WTC11 (cell line): ENCODE data around the gene CHST1. TPM values are rescaled to one million over a fixed set of nuclear protein-coding genes. Genes with fewer than 3 reads are reported as not detected.

Experiments
- ATAC-seq: fragments of 200-7000 bp; cut with Tn5 transposase; 2 replicates; pipeline ENCODE4 v1.10.0; 2021; ENCODE audit warnings: mild to moderate bottlenecking, moderate library complexity
- CTCF ChIA-PET: fragments of 300-600 bp; sonication (Branson Sonifier 250); formaldehyde crosslinking; loops from one replicate; lab custom pipeline; 2021; ENCODE audit warnings: antibody characterized with exemption; lab: Charles Lee
- POLR2A ChIA-PET: fragments of 350-600 bp; sonication (Branson Sonifier 250); formaldehyde crosslinking; loops from one replicate; lab custom pipeline; 2021; ENCODE audit warnings: antibody characterized with exemption; lab: Charles Lee
- DNase-seq: peaks from one replicate; pipeline ENCODE4 v3.0.0; 2021; ENCODE audit warnings: low spot score
- H3K27ac Mint-ChIP-seq: 2 replicates; pipeline ENCODE4 v1.8.0; 2021; ENCODE audit warnings: mixed read lengths
- H3K27me3 Mint-ChIP-seq: 2 replicates; pipeline ENCODE4 v1.8.0; 2021; ENCODE audit warnings: low read depth, mild to moderate bottlenecking, moderate library complexity, mixed read lengths
- H3K36me3 Mint-ChIP-seq: 2 replicates; pipeline ENCODE4 v1.8.0; 2021; ENCODE audit warnings: mixed read lengths
- H3K4me1 Mint-ChIP-seq: 2 replicates; pipeline ENCODE4 v1.8.0; 2022; ENCODE audit warnings: mixed read lengths
- H3K4me3 Mint-ChIP-seq: 2 replicates; pipeline ENCODE4 v1.8.0; 2021; ENCODE audit warnings: mild to moderate bottlenecking, moderate library complexity, mixed read lengths
- H3K9me3 Mint-ChIP-seq: 2 replicates; pipeline ENCODE4 v1.8.0; 2021; ENCODE audit warnings: mixed read lengths
- ATF1 ChIP-seq: sonication (generic); formaldehyde crosslinking; IDR thresholded peaks from 2 replicates; pipeline ENCODE4 v1.8.1; 2023; ENCODE audit warnings: mild to moderate bottlenecking, moderate library complexity, missing genetic modification reagents
- ESRRA ChIP-seq: sonication (generic); formaldehyde crosslinking; IDR thresholded peaks from 2 replicates; pipeline ENCODE4 v1.8.1; 2022; ENCODE audit warnings: mild to moderate bottlenecking, missing genetic modification reagents, borderline replicate concordance
- FOXK1 ChIP-seq: sonication (generic); formaldehyde crosslinking; IDR thresholded peaks from 2 replicates; pipeline ENCODE4 v1.8.0; 2022; ENCODE audit warnings: mild to moderate bottlenecking, moderate library complexity, missing genetic modification reagents
- FOXP1 ChIP-seq: sonication (generic); formaldehyde crosslinking; IDR thresholded peaks from 2 replicates; pipeline ENCODE4 v1.8.0; 2022; ENCODE audit warnings: missing genetic modification reagents, mild to moderate bottlenecking, moderate library complexity, borderline replicate concordance
- GRHL2 ChIP-seq: fragments of 250-450 bp; sonication (Bioruptor Pico); IDR thresholded peaks from 2 replicates; pipeline ENCODE4 v1.8.0; 2022; ENCODE audit warnings: mild to moderate bottlenecking, moderate library complexity; ENCODE audit not compliant: insufficient replicate concordance, severe bottlenecking
- MXD4 ChIP-seq: fragments of 250-450 bp; sonication (Bioruptor Pico); IDR thresholded peaks from 2 replicates; pipeline ENCODE4 v1.8.0; 2021; ENCODE audit warnings: mild to moderate bottlenecking, moderate library complexity, borderline replicate concordance
- NFYB ChIP-seq: sonication (generic); formaldehyde crosslinking; conservative IDR thresholded peaks from 2 replicates; pipeline ENCODE4 v1.8.0; 2022; ENCODE audit warnings: low read depth, missing genetic modification reagents
- NR1H2 ChIP-seq: sonication (generic); formaldehyde crosslinking; IDR thresholded peaks from 2 replicates; pipeline ENCODE4 v1.9.0; 2021; ENCODE audit warnings: mild to moderate bottlenecking, moderate library complexity, missing genetic modification reagents
- NR3C1 ChIP-seq: sonication (generic); formaldehyde crosslinking; conservative IDR thresholded peaks from 2 replicates; pipeline ENCODE4 v1.8.1; 2023; ENCODE audit warnings: low read depth, mild to moderate bottlenecking, missing genetic modification reagents
- PRRX2 ChIP-seq: fragments of 250-450 bp; sonication (Bioruptor Pico); IDR thresholded peaks from 2 replicates; pipeline ENCODE4 v1.8.0; 2021; ENCODE audit warnings: mild to moderate bottlenecking
- TCF7 ChIP-seq: sonication (generic); formaldehyde crosslinking; IDR thresholded peaks from 2 replicates; pipeline ENCODE4 v1.8.0; 2022; ENCODE audit warnings: mild to moderate bottlenecking, low read depth, missing genetic modification reagents, moderate library complexity
- TEAD1 ChIP-seq: sonication (generic); formaldehyde crosslinking; IDR thresholded peaks from 2 replicates; pipeline ENCODE4 v1.8.0; 2022; ENCODE audit warnings: mild to moderate bottlenecking, missing genetic modification reagents
- ZNF121 ChIP-seq: sonication (generic); formaldehyde crosslinking; IDR thresholded peaks from 2 replicates; pipeline ENCODE4 v1.8.0; 2023; ENCODE audit warnings: missing genetic modification reagents
- ZNF416 ChIP-seq: fragments of 250-450 bp; sonication (Bioruptor Pico); IDR thresholded peaks from 2 replicates; pipeline ENCODE4 v1.9.0; 2021; ENCODE audit warnings: mild to moderate bottlenecking, inconsistent platforms
- total RNA-seq: library from RNA; stranded (reverse); gene quantifications from 3 replicates; pipeline ENCODE4 v1.2.3, GENCODE V29; 2021
- TF ChIP-seq, protein P1 (sequence below): sonication (generic); formaldehyde crosslinking; IDR thresholded peaks from 2 replicates; pipeline ENCODE4 v1.8.1; 2022; ENCODE audit warnings: low read depth, missing genetic modification reagents, borderline replicate concordance
- TF ChIP-seq, protein P2 (sequence below): sonication (generic); formaldehyde crosslinking; IDR thresholded peaks from 2 replicates; pipeline ENCODE4 v1.8.1; 2022; ENCODE audit warnings: low read depth, mild to moderate bottlenecking, moderate library complexity, missing genetic modification reagents, borderline replicate concordance
- TF ChIP-seq, protein P3 (sequence below): sonication (generic); formaldehyde crosslinking; IDR thresholded peaks from 2 replicates; pipeline ENCODE4 v1.8.0; 2023; ENCODE audit warnings: missing genetic modification reagents, mild to moderate bottlenecking, borderline replicate concordance
- TF ChIP-seq, protein P4 (sequence below): sonication (generic); formaldehyde crosslinking; IDR thresholded peaks from 2 replicates; pipeline ENCODE4 v1.8.1; 2023; ENCODE audit warnings: mild to moderate bottlenecking, moderate library complexity, missing genetic modification reagents
- TF ChIP-seq, protein P5 (sequence below): sonication (generic); formaldehyde crosslinking; IDR thresholded peaks from 2 replicates; pipeline ENCODE4 v1.8.1; 2023; ENCODE audit warnings: mild to moderate bottlenecking, missing genetic modification reagents, moderate library complexity

CHST1 gene
- total RNA-seq, 1 experiment from 2014 or later: 2.4 TPM

GRCh38 chr11:45651841-45652749 lies 13.3 kb downstream of the CHST1 start:
- no peaks in the 10 kb centered on the region; the same call in 1 of the 2 replicates for H3K27me3 Mint-ChIP-seq
- DNase-seq (no peak), ATAC-seq (no peak)
- no peak overlapping the region for H3K4me3 Mint-ChIP-seq
- ChIA-PET POLR2A (no interaction called here), CTCF (interaction anchor here (0.7 to 1.3 kb wide), 4 partner anchors 68 to 281 kb away, joined by 3 to 7 read pairs (median 4); no protein-coding TSS in a partner anchor)
- no peaks in the 10 kb centered on the region for H3K36me3 Mint-ChIP-seq
- no peak overlapping the region for H3K27ac Mint-ChIP-seq
- H3K9me3 Mint-ChIP-seq: no peaks in the 10 kb centered on the region
- TF ChIP-seq TCF7 (CRISPR knock-in tag): no peak
- no peak for TF ChIP-seq PRRX2 (CRISPR knock-in tag)
- TF ChIP-seq, protein P1, sequence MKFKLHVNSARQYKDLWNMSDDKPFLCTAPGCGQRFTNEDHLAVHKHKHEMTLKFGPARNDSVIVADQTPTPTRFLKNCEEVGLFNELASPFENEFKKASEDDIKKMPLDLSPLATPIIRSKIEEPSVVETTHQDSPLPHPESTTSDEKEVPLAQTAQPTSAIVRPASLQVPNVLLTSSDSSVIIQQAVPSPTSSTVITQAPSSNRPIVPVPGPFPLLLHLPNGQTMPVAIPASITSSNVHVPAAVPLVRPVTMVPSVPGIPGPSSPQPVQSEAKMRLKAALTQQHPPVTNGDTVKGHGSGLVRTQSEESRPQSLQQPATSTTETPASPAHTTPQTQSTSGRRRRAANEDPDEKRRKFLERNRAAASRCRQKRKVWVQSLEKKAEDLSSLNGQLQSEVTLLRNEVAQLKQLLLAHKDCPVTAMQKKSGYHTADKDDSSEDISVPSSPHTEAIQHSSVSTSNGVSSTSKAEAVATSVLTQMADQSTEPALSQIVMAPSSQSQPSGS (CRISPR knock-in tag): no peak
- no peak for TF ChIP-seq MXD4 (CRISPR knock-in tag)
- TF ChIP-seq ZNF416 (CRISPR knock-in tag): no peak
- no peak for TF ChIP-seq ESRRA
- no peak for TF ChIP-seq NR1H2 (CRISPR knock-in tag)
- TF ChIP-seq, protein P2, sequence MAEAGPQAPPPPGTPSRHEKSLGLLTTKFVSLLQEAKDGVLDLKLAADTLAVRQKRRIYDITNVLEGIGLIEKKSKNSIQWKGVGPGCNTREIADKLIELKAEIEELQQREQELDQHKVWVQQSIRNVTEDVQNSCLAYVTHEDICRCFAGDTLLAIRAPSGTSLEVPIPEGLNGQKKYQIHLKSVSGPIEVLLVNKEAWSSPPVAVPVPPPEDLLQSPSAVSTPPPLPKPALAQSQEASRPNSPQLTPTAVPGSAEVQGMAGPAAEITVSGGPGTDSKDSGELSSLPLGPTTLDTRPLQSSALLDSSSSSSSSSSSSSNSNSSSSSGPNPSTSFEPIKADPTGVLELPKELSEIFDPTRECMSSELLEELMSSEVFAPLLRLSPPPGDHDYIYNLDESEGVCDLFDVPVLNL (CRISPR knock-in tag): no peak
- no peak for TF ChIP-seq NR3C1 (CRISPR knock-in tag)
- no peak for TF ChIP-seq FOXK1
- no peak for TF ChIP-seq TEAD1 (CRISPR knock-in tag)
- no peak for TF ChIP-seq ZNF121 (CRISPR knock-in tag)
- no peak for TF ChIP-seq ATF1 (CRISPR knock-in tag)
- TF ChIP-seq, protein P3, sequence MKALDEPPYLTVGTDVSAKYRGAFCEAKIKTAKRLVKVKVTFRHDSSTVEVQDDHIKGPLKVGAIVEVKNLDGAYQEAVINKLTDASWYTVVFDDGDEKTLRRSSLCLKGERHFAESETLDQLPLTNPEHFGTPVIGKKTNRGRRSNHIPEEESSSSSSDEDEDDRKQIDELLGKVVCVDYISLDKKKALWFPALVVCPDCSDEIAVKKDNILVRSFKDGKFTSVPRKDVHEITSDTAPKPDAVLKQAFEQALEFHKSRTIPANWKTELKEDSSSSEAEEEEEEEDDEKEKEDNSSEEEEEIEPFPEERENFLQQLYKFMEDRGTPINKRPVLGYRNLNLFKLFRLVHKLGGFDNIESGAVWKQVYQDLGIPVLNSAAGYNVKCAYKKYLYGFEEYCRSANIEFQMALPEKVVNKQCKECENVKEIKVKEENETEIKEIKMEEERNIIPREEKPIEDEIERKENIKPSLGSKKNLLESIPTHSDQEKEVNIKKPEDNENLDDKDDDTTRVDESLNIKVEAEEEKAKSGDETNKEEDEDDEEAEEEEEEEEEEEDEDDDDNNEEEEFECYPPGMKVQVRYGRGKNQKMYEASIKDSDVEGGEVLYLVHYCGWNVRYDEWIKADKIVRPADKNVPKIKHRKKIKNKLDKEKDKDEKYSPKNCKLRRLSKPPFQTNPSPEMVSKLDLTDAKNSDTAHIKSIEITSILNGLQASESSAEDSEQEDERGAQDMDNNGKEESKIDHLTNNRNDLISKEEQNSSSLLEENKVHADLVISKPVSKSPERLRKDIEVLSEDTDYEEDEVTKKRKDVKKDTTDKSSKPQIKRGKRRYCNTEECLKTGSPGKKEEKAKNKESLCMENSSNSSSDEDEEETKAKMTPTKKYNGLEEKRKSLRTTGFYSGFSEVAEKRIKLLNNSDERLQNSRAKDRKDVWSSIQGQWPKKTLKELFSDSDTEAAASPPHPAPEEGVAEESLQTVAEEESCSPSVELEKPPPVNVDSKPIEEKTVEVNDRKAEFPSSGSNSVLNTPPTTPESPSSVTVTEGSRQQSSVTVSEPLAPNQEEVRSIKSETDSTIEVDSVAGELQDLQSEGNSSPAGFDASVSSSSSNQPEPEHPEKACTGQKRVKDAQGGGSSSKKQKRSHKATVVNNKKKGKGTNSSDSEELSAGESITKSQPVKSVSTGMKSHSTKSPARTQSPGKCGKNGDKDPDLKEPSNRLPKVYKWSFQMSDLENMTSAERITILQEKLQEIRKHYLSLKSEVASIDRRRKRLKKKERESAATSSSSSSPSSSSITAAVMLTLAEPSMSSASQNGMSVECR (CRISPR knock-in tag): no peak
- TF ChIP-seq NFYB (CRISPR knock-in tag): no peak
- TF ChIP-seq, protein P4, sequence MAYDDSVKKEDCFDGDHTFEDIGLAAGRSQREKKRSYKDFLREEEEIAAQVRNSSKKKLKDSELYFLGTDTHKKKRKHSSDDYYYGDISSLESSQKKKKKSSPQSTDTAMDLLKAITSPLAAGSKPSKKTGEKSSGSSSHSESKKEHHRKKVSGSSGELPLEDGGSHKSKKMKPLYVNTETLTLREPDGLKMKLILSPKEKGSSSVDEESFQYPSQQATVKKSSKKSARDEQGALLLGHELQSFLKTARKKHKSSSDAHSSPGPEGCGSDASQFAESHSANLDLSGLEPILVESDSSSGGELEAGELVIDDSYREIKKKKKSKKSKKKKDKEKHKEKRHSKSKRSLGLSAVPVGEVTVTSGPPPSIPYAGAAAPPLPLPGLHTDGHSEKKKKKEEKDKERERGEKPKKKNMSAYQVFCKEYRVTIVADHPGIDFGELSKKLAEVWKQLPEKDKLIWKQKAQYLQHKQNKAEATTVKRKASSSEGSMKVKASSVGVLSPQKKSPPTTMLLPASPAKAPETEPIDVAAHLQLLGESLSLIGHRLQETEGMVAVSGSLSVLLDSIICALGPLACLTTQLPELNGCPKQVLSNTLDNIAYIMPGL: no peak
- no peak for TF ChIP-seq GRHL2 (CRISPR knock-in tag)
- TF ChIP-seq, protein P5, sequence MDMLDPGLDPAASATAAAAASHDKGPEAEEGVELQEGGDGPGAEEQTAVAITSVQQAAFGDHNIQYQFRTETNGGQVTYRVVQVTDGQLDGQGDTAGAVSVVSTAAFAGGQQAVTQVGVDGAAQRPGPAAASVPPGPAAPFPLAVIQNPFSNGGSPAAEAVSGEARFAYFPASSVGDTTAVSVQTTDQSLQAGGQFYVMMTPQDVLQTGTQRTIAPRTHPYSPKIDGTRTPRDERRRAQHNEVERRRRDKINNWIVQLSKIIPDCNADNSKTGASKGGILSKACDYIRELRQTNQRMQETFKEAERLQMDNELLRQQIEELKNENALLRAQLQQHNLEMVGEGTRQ: no peak
- no peak for TF ChIP-seq FOXP1 (CRISPR knock-in tag)
- peaks cover 35% of the 10 kb centered on the region for H3K4me1 Mint-ChIP-seq
